Loucy (cell line): ENCODE measurements around the gene ARHGAP42.

ENCODE experiments used
- EZH2phosphoT487 ChIP-seq: fragments of 200-600 bp; IDR thresholded peaks from 2 replicates; pipeline ENCODE4 v1.6.1; 2018; ENCODE audit warnings: antibody characterized with exemption, mild to moderate bottlenecking, moderate library complexity, borderline replicate concordance
- TF ChIP-seq, protein P1 (sequence below): fragments of 200-600 bp; sonication (generic); conservative IDR thresholded peaks from 2 replicates; pipeline ENCODE4 v1.5.1; 2014; ENCODE audit warnings: mild to moderate bottlenecking, antibody characterized with exemption, low read length

DNA sequence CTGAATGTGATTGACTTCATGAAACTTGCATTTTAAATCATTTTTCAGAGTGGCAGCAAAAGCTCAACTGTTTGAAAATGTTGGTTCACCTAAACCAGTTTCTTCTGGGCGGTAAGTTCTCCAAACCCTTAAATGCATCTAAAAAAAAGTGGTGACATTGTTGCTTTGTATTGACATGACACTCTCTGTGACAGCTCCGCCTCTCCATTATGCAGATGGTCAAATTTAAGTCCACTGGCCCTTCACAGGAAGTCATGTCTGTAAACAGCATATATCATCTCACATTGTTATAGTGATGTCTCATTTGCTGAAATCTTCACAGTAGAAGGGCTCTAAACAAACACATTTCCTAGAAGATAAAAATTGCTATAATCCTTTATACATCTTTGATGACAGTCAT lies 291.9 kb downstream of the ARHGAP42 start:
- TF ChIP-seq, protein P1, sequence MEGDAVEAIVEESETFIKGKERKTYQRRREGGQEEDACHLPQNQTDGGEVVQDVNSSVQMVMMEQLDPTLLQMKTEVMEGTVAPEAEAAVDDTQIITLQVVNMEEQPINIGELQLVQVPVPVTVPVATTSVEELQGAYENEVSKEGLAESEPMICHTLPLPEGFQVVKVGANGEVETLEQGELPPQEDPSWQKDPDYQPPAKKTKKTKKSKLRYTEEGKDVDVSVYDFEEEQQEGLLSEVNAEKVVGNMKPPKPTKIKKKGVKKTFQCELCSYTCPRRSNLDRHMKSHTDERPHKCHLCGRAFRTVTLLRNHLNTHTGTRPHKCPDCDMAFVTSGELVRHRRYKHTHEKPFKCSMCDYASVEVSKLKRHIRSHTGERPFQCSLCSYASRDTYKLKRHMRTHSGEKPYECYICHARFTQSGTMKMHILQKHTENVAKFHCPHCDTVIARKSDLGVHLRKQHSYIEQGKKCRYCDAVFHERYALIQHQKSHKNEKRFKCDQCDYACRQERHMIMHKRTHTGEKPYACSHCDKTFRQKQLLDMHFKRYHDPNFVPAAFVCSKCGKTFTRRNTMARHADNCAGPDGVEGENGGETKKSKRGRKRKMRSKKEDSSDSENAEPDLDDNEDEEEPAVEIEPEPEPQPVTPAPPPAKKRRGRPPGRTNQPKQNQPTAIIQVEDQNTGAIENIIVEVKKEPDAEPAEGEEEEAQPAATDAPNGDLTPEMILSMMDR = no peak
- TF ChIP-seq EZH2phosphoT487 = no peak
